ENCODE data around the gene FBRSL1. TPM values are rescaled to one million over a fixed set of nuclear protein-coding genes. Genes with fewer than 3 reads are reported as not detected.

FBRSL1 gene
- total RNA-seq, 1 experiment from 2014 or later = 119 TPM

DNA sequence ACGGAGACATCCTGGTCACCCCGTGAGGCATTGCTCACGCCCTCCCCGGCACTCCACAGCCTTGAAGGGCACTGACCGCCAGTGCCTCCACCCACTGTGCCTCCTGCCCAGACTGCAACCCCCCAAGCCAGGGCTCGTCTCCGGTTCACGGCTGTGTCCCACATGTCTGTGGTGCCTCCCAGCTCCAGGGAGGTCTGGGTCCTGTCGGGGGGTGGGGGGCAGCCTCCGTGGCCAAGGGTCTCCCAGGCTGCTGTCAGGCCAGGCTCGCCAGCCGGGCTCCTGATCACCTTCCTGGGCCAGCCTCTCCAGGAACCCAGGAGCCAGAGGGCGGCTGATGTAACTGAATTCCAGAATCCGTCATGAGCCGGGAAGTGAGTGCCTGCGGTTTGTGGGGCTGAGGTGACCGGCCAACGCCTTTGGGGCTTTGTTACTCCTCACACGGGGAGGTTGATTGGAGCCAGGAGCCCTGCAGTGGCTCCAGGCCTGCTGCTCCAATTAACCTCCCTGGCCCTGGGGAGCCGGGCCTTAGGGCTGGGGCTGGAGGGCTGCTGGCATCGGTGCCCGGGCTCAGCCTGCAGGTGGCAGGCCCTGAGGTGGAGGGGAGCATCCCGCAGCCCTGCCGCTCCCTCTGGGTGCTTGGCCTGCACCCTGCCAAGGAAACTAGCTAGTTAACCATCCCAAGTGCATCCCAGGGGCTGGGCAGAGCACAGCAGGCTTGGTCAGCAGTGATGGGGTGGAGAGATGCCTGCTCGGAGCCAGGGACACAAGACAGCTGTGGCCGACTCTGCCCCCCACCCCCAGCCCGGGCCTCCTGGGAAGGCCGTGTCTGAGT is 36.4 kb upstream of the FBRSL1 start:
- TF ChIP-seq, protein P1, sequence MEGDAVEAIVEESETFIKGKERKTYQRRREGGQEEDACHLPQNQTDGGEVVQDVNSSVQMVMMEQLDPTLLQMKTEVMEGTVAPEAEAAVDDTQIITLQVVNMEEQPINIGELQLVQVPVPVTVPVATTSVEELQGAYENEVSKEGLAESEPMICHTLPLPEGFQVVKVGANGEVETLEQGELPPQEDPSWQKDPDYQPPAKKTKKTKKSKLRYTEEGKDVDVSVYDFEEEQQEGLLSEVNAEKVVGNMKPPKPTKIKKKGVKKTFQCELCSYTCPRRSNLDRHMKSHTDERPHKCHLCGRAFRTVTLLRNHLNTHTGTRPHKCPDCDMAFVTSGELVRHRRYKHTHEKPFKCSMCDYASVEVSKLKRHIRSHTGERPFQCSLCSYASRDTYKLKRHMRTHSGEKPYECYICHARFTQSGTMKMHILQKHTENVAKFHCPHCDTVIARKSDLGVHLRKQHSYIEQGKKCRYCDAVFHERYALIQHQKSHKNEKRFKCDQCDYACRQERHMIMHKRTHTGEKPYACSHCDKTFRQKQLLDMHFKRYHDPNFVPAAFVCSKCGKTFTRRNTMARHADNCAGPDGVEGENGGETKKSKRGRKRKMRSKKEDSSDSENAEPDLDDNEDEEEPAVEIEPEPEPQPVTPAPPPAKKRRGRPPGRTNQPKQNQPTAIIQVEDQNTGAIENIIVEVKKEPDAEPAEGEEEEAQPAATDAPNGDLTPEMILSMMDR (IDR thresholded peaks at IDR 0.05; ENCODE audit: unreplicated experiment) = no peak
- peaks cover 20% of the 10 kb centered on the region for H3K36me3 Mint-ChIP-seq (ENCODE audit: insufficient read depth, unreplicated experiment)
- DNase-seq = peak; percentile 81
- H3K4me1 Mint-ChIP-seq (ENCODE audit: low read depth, unreplicated experiment) = peaks cover 14% of the 10 kb centered on the region
- H3K9me3 Mint-ChIP-seq (ENCODE audit: low read depth, unreplicated experiment) = peaks cover 7% of the 10 kb centered on the region
- peak overlapping the region; percentile 77 for H3K27ac Mint-ChIP-seq (ENCODE audit: unreplicated experiment)
- intact Hi-C loops (cut with micrococcal nuclease; ENCODE audit: unreplicated experiment) = no loop called here
- BruUV-seq (replicated peaks) = no TSS peak
- CTCF ChIA-PET = interaction anchor here (0.6 to 1.0 kb wide), 2 partner anchors 70 to 261 kb away, joined by 3 to 5 read pairs; no protein-coding TSS in a partner anchor
- H3K27me3 Mint-ChIP-seq (ENCODE audit: unreplicated experiment) = peaks cover 75% of the 10 kb centered on the region
- peak overlapping the region; percentile 51 for H3K4me3 Mint-ChIP-seq (ENCODE audit: low read depth, unreplicated experiment)

DNA sequence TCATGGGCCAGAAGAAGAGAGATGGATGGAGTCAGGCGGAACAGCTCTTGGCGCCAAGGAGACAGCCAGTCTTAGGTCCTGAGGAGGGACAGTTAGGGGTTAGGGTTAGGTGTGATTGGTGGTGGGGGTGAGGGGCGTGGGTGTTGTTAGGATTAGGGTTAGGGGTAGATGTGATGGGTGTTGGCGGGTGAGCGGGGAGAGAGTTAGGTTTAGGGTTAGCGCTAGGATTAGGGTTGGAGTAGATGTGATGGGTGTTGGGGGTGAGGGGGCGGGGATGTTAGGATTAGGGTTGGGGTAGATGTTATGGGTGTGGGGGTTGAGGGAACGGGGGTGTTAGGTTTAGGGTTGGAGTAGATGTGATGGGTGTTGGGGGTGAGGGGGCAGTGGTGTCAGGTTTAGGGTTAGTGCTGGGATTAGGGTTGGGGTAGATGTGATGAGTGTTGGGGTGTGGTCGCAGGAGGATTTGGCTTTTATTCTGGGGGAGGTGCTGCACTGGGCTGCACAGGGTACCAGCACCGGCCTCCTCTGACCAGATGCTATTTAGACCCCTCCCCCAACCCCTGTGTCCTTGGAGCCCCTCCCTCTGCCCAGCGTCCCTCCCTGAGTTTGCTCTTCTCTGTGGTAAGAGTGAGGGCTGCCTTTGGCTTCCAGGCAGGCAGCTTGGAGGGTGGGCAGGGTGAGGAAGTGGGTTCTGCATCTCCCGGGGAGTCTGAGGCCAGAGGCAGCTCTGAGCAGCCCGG is 35.6 kb upstream of the FBRSL1 start:
- Mint-ChIP-seq H3K9me3 (ENCODE audit: low read depth, unreplicated experiment) (peaks cover 7% of the 10 kb centered on the region), H3K4me3 (ENCODE audit: low read depth, unreplicated experiment) (peak overlapping the region; percentile 51), H3K27me3 (ENCODE audit: unreplicated experiment) (peaks cover 68% of the 10 kb centered on the region), H3K4me1 (ENCODE audit: low read depth, unreplicated experiment) (peaks cover 14% of the 10 kb centered on the region), H3K27ac (ENCODE audit: unreplicated experiment) (no peak overlapping the region), H3K36me3 (ENCODE audit: insufficient read depth, unreplicated experiment) (peaks cover 15% of the 10 kb centered on the region)
- intact Hi-C loops (cut with micrococcal nuclease; ENCODE audit: unreplicated experiment) = no loop called here
- no peak for DNase-seq
- no TSS peak for BruUV-seq (replicated peaks)
- CTCF ChIA-PET = interaction anchor here (0.6 to 1.0 kb wide), 2 partner anchors 69 to 261 kb away, joined by 3 to 5 read pairs; no protein-coding TSS in a partner anchor
- TF ChIP-seq, protein P1 (IDR thresholded peaks at IDR 0.05; ENCODE audit: unreplicated experiment) = no peak

DNA sequence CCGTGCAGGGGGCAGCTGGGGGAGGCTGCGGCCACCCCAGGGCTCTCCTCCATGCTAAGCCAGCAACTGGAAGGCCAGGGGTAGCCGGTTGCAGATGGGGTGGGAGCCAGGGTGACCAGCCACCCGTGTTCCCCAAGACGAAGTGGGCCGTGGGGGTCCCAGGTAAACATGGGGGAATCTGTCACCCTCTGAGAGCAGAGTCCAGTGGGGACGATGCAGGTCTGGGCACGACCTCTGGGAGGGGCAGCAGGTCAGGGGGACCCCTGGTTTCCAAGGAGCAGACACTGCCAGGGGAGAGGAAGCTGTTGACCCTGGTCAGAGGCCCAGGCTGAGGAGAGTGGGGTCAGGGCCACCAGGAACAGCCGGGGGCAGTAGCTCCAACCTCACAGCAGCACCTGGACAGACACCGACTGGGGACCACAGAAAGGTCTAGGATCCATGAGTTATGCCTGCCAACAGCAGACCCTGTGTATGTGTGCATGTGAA is 35.0 kb upstream of the FBRSL1 start:
- Mint-ChIP-seq H3K4me3 (ENCODE audit: low read depth, unreplicated experiment) (no peak overlapping the region), H3K36me3 (ENCODE audit: insufficient read depth, unreplicated experiment) (peaks cover 15% of the 10 kb centered on the region), H3K9me3 (ENCODE audit: low read depth, unreplicated experiment) (peaks cover 7% of the 10 kb centered on the region), H3K27me3 (ENCODE audit: unreplicated experiment) (peaks cover 62% of the 10 kb centered on the region), H3K4me1 (ENCODE audit: low read depth, unreplicated experiment) (peaks cover 14% of the 10 kb centered on the region), H3K27ac (ENCODE audit: unreplicated experiment) (no peak overlapping the region)
- BruUV-seq (replicated peaks) = no TSS peak
- intact Hi-C loops (cut with micrococcal nuclease; ENCODE audit: unreplicated experiment) = no loop called here
- no peak for DNase-seq
- CTCF ChIA-PET = no interaction called here
- TF ChIP-seq, protein P1 (IDR thresholded peaks at IDR 0.05; ENCODE audit: unreplicated experiment) = no peak

DNA sequence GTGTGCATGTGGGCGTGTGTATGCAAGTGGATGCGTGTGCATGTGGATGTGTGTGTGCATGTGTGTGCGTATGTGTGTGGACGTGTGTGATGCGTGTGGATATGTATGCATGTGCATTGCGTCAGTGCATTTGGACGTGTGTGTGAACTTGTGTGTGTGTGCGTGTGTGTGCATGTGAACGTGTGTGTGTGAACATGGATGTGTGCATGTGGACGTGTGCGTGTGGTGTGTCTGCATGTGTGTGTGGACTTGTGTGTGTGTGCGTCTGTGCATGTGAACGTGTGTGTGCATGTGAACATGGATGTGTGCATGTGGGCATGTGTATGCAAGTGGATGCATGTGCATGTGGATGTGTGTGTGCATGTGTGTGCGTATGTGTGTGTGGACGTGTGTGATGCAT is 34.4 kb upstream of the FBRSL1 start:
- BruUV-seq (replicated peaks) = no TSS peak
- Mint-ChIP-seq H3K9me3 (ENCODE audit: low read depth, unreplicated experiment) (peaks cover 7% of the 10 kb centered on the region), H3K4me1 (ENCODE audit: low read depth, unreplicated experiment) (peaks cover 14% of the 10 kb centered on the region), H3K36me3 (ENCODE audit: insufficient read depth, unreplicated experiment) (peaks cover 15% of the 10 kb centered on the region), H3K4me3 (ENCODE audit: low read depth, unreplicated experiment) (no peak overlapping the region), H3K27me3 (ENCODE audit: unreplicated experiment) (peaks cover 56% of the 10 kb centered on the region), H3K27ac (ENCODE audit: unreplicated experiment) (no peak overlapping the region)
- TF ChIP-seq, protein P1 (IDR thresholded peaks at IDR 0.05; ENCODE audit: unreplicated experiment) = no peak
- CTCF ChIA-PET = no interaction called here
- intact Hi-C loops (cut with micrococcal nuclease; ENCODE audit: unreplicated experiment) = no loop called here
- no peak for DNase-seq
